ENCODE measurements around the gene WDR91.

The WDR91 gene

GRCh38 chr7:135211179-135211945, at the start of gene WDR91:
Gene WDR91 (minus strand): TSS chr7:135211526. CDS start chr7:135211502, 24 bp downstream.
- in situ Hi-C loops (cut with HindIII; ENCODE audit: low sequenced_read_pairs), result no loop called here

- in situ Hi-C loops (cut with HindIII; ENCODE audit: low sequenced_read_pairs), result no loop called here
Measured at GRCh38 chr7:135260470-135260869, 49.1 kb upstream of the WDR91 start.

DNA sequence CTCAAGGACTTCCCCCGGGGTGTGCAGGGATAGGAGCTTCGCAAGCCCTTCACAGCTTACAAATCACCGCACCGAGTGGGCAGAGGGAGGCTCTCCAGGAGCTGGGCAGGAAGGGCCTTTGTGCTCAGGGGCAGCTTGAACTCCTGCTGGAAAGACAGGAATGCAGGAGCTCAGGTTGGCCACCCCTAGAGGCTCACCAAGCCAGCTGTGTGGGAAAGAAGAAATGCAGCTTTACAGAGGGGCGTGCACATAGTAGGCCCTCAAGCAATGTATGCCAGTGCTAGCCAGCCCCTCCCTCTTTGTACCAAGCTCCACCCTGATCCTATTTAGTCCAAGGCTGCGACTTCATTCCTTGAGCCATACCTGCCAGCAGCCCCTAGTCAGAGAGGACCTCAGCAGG, 48.4 kb upstream of the WDR91 start:
- in situ Hi-C loops (cut with HindIII; ENCODE audit: low sequenced_read_pairs), result no loop called here

GRCh38 chr7:135258585-135258984, 47.3 kb upstream of the WDR91 start:
- in situ Hi-C loops (cut with HindIII; ENCODE audit: low sequenced_read_pairs), result no loop called here

DNA sequence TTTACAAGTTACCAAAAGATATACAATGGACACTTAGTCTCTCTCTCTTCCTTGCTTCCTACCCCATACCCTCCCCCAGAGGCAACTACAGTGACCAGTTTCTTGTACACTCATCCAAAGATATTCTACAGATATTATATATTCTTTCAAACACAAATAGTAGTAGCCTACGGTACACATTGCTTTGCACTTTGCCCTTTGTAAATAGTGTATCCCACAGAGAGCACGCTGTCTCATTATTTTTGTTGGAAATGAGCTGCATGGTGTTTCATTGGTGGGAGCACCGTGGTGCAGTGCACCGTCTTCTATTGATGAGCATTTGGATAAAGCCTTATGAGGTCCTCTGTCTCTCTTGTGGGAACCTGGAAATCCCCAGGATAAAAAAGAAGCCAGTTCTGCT, 46.5 kb upstream of the WDR91 start:
- in situ Hi-C loops (cut with HindIII; ENCODE audit: low sequenced_read_pairs), result no loop called here

- in situ Hi-C loops (cut with HindIII; ENCODE audit: low sequenced_read_pairs), result no loop called here
Measured at GRCh38 chr7:135253851-135254771, 42.8 kb upstream of the WDR91 start.

- in situ Hi-C loops (cut with HindIII; ENCODE audit: low sequenced_read_pairs), result no loop called here
Measured at GRCh38 chr7:135251496-135252391, 40.4 kb upstream of the WDR91 start.

- in situ Hi-C loops (cut with HindIII; ENCODE audit: low sequenced_read_pairs), result no loop called here
Measured at GRCh38 chr7:135248546-135248945, 37.2 kb upstream of the WDR91 start.

GRCh38 chr7:135247746-135248471, 36.6 kb upstream of the WDR91 start:
- in situ Hi-C loops (cut with HindIII; ENCODE audit: low sequenced_read_pairs), result no loop called here

- in situ Hi-C loops (cut with HindIII; ENCODE audit: low sequenced_read_pairs), result no loop called here
Measured at GRCh38 chr7:135246191-135246825, 35.0 kb upstream of the WDR91 start.

GRCh38 chr7:135245226-135246190, 34.2 kb upstream of the WDR91 start:
- in situ Hi-C loops (cut with HindIII; ENCODE audit: low sequenced_read_pairs), result no loop called here

GRCh38 chr7:135242096-135242684, 30.9 kb upstream of the WDR91 start:
- in situ Hi-C loops (cut with HindIII; ENCODE audit: low sequenced_read_pairs), result no loop called here

DNA sequence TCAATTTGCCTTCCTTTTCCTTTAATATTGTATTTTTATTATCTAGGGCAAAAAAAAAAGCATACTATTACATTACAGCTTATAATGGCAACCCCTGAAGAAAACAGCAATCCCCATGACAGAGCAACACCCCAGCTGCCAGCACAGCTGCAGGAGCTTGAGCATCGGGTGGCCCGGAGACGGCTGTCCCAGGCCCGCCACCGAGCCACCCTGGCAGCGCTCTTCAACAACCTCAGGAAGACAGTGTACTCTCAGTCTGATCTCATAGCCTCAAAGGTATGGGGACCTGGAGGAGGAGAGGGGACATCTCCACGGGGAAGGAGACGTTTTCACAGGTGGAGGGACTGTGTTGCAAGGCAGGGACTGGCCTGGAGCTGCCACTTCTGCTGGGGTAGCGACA, 29.1 kb upstream of the WDR91 start:
- in situ Hi-C loops (cut with HindIII; ENCODE audit: low sequenced_read_pairs), result no loop called here

GRCh38 chr7:135239263-135239662, 27.9 kb upstream of the WDR91 start:
- in situ Hi-C loops (cut with HindIII; ENCODE audit: low sequenced_read_pairs), result no loop called here

DNA sequence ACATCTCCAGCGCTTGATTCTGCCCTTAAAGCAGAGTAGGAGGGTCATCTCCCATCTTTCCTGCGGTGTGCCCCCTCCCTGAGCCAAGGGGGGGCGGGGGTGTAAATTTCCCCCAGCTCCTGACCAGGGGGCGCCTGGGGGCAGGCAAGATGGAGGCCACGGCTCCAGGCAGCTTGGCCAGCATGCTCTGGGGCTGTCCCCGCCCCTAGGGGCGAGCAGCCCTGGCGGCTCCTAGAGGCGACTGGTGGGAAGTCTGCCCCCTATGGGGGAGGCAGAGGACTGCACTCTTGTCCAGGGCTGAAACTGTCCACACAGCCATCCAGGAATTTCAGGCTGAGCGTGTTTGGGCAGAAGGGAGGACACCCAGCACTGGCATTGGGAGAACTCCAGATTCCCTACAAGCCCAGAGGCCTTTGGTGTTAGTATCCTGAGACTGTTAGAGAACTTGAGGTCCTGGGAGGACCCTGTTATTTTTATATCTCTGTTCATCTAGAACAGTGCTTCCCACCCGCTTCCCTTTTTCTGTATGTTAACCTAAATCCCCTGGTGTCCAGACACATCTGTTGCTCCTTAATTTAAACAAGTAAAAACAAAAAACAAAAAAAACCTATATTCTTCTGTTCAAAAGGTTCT, 26.9 kb upstream of the WDR91 start:
- in situ Hi-C loops (cut with HindIII; ENCODE audit: low sequenced_read_pairs), result no loop called here

GRCh38 chr7:135236727-135237126, 25.4 kb upstream of the WDR91 start:
- in situ Hi-C loops (cut with HindIII; ENCODE audit: low sequenced_read_pairs), result no loop called here

DNA sequence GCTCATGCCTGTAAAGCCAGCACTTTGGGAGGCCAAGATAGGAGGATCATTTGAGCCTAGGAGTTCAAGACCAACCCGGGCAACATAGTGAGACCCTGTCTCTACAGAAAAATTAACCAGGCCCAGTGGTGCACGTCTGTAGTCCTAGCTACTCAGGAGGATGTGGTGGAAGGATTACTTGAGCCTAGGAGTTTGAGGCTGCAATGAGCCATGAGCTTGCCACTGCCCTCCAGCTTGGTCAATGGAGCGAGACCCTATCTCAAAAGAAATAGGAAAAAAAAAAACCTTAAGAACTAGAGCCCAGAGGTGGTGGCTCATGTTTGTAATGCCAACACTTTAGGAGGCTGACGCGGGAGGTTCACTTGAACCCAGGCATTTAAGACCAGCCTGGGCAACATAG, 24.5 kb upstream of the WDR91 start:
- in situ Hi-C loops (cut with HindIII; ENCODE audit: low sequenced_read_pairs), result no loop called here

DNA sequence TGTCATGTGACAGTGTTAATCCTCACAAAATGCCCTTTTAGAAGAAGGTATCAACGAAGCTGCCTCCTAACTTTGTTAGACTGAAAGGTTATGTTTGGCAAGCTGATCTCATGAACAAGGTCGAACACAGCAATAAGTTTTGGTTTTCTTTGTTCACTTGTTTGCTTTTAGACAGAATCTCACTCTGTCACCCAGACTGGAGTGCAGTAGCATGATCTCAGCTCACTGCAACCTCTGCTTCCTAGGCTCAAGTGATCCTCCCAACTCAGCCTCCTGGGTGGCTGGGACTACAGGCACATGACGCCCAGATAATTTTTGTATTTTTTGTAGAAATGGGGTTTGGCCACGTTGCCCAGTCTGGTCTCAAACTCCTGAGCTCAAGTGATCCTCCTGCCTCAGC, 23.4 kb upstream of the WDR91 start:
- in situ Hi-C loops (cut with HindIII; ENCODE audit: low sequenced_read_pairs), result no loop called here

Measured in DLD1 (cell line).